Gastroesophageal sphincter (tissue), 4 donors: ENCODE measurements around the gene TNS3. TPM values are rescaled to one million over a fixed set of nuclear protein-coding genes. Genes with fewer than 3 reads are reported as not detected.
A peak's percentile ranks its signal among the peaks of the same experiment; 100 is the strongest.

Experiments
- ATAC-seq: fragments of 150-250 bp; one replicate; pipeline ENCODE4 v1.9.1; 2016; ENCODE audit warnings: mild to moderate bottlenecking, moderate library complexity
- H3K27ac ChIP-seq, 4 donors: fragments of 200-600 bp; sonication (generic) in 3 of 4; 1 replicate in 3 of 4; 2 replicates in 1 of 4; pipeline ENCODE4 v1.5.1; 2016 to 2019
- H3K27me3 ChIP-seq: fragments of 200-600 bp; sonication (generic); one replicate; pipeline ENCODE4 v1.5.1; 2019
- H3K36me3 ChIP-seq, 2 donors: fragments of 200-600 bp; sonication (generic); one replicate each; pipeline ENCODE4 v1.5.1; 2019; ENCODE audit warnings: control low read depth in 1 of 2
- H3K4me1 ChIP-seq, 3 donors: fragments of 200-600 bp; sonication (generic); 1 replicate in 2 of 3; 2 replicates in 1 of 3; pipeline ENCODE4 v1.5.1; 2016 to 2019; ENCODE audit warnings: control low read depth in 2 of 3
- H3K4me3 ChIP-seq, 2 donors: fragments of 200-600 bp; sonication (generic); one replicate each; pipeline ENCODE4 v1.5.1; 2019; ENCODE audit warnings: mild to moderate bottlenecking in 1 of 2, moderate library complexity in 1 of 2
- H3K9me3 ChIP-seq, 3 donors: fragments of 200-600 bp; sonication (generic); one replicate each; pipeline ENCODE4 v1.5.1; 2017 to 2019; ENCODE audit warnings: control low read depth in 2 of 3
- EP300 ChIP-seq: sonication (generic); formaldehyde crosslinking; IDR thresholded peaks from one replicate; pipeline ENCODE4 v1.6.1; 2017; ENCODE audit warnings: antibody characterized with exemption, mild to moderate bottlenecking
- POLR2A ChIP-seq, 2 donors: fragments of 450-650 bp; IDR thresholded peaks; one replicate each; pipeline ENCODE4 v1.6.1; 2017; ENCODE audit warnings: antibody characterized with exemption in 2 of 2, mild to moderate bottlenecking in 2 of 2, moderate library complexity in 1 of 2
- POLR2AphosphoS5 ChIP-seq: sonication (generic); formaldehyde crosslinking; IDR thresholded peaks from one replicate; pipeline ENCODE4 v1.6.1; 2017; ENCODE audit warnings: antibody characterized with exemption
- WGBS, 2 donors: methylation state at CpG; one replicate each; pipeline ENCODE4 v1.1.5; 2018; ENCODE audit warnings: low coverage in 1 of 2; 5-methylcytosine and 5-hydroxymethylcytosine counted together
- total RNA-seq, 4 donors: library from RNA; depleted of rRNA; stranded (reverse); fragments of >200 nt; gene quantifications; one replicate each; pipeline ENCODE4 v1.1.0, GENCODE V29; 2016
- TF ChIP-seq, protein P1 (sequence below), 4 experiments: fragments of 200-600 bp in 2 of 4; fragments of 450-650 bp in 2 of 4; sonication (generic) in 1 of 4; IDR thresholded peaks; one replicate each; pipeline ENCODE4 v1.5.1; 2017 to 2019; ENCODE audit warnings: antibody characterized with exemption in 4 of 4, mild to moderate bottlenecking in 2 of 4, moderate library complexity in 2 of 4

The TNS3 gene
- total RNA-seq, 4 donors from 2014 or later, result 35.0 to 61.3 (median 45.1) TPM

DNA sequence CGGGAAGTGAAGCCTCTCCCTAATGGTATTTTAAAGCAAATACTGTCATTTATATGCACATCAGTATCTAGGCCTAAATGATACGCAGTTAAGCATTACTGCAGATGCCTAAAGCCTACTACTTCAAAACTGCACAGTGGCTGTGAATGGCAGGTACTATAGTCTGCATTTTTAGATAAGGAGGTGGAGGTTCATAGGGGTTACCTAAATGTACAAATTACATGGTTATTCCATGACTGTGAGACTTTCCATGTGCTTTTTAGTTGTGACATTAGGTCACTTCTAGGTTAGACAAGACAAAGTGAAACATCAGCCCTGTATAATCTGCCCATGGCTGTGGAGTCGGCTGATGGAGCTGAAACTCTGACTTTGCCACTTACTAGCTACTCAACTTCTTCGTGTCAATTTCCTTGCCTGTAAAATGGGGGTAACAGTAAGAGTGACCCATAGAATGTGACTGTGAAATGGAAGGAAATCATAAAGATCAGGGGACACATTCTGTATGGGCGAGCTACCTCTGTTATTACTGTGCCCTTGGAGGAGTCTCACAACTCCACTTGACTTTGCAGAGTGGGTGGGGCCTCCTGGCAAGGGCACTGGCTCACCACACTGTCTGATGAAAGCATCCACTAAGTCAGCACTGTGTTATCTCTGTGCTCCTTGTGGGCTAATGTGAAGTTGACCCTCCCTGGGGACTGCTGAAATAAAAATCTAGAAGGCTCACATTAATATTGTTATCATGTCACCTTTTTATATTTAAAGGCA is 239.4 kb downstream of the TNS3 start:
- 91 to 100% methylated on average over 2 to 4 of the region's 5 CpGs for WGBS, 2 donors
- H3K9me3 ChIP-seq, result peaks cover 0 to 2% (median 0%) of the 10 kb centered on the region in 3 donors
- TF ChIP-seq EP300, result no peak
- TF ChIP-seq, protein P1, sequence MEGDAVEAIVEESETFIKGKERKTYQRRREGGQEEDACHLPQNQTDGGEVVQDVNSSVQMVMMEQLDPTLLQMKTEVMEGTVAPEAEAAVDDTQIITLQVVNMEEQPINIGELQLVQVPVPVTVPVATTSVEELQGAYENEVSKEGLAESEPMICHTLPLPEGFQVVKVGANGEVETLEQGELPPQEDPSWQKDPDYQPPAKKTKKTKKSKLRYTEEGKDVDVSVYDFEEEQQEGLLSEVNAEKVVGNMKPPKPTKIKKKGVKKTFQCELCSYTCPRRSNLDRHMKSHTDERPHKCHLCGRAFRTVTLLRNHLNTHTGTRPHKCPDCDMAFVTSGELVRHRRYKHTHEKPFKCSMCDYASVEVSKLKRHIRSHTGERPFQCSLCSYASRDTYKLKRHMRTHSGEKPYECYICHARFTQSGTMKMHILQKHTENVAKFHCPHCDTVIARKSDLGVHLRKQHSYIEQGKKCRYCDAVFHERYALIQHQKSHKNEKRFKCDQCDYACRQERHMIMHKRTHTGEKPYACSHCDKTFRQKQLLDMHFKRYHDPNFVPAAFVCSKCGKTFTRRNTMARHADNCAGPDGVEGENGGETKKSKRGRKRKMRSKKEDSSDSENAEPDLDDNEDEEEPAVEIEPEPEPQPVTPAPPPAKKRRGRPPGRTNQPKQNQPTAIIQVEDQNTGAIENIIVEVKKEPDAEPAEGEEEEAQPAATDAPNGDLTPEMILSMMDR (IDR thresholded peaks at IDR 0.05), result no peak
- TF ChIP-seq POLR2A (IDR thresholded peaks at IDR 0.05), result no peak
- no peak for TF ChIP-seq POLR2AphosphoS5
- no peak overlapping the region for H3K4me3 ChIP-seq
- ATAC-seq, result no peak
- H3K27me3 ChIP-seq, result no peaks in the 10 kb centered on the region
- H3K36me3 ChIP-seq, result peaks cover 0 to 19% of the 10 kb centered on the region in 2 donors
- no peak overlapping the region for H3K27ac ChIP-seq
- no peaks in the 10 kb centered on the region for H3K4me1 ChIP-seq

GRCh38 chr7:47340517-47340916 is 241.4 kb downstream of the TNS3 start:
- Histone ChIP-seq H3K27ac (no peak overlapping the region), H3K27me3 (no peaks in the 10 kb centered on the region), H3K9me3 (peaks cover 0 to 10% (median 0%) of the 10 kb centered on the region in 3 donors), H3K4me1 (peaks cover 2 to 14% (median 6%) of the 10 kb centered on the region in 3 donors), H3K36me3 (peaks cover 0 to 13% of the 10 kb centered on the region in 2 donors), H3K4me3 (no peak overlapping the region)
- WGBS, 2 donors, result 95% methylated on average over 2 of the region's 3 CpGs; no CpG with 5 or more reads in 1 of the 2 donors
- no peak for ATAC-seq
- TF ChIP-seq POLR2A (IDR thresholded peaks at IDR 0.05) (no peak), POLR2AphosphoS5 (no peak), EP300 (no peak)
- TF ChIP-seq, protein P1 (IDR thresholded peaks at IDR 0.05), result no peak

GRCh38 chr7:47338026-47338425 is 243.9 kb downstream of the TNS3 start:
- TF ChIP-seq POLR2A (IDR thresholded peaks at IDR 0.05), result no peak
- no peak for TF ChIP-seq POLR2AphosphoS5
- no peak for TF ChIP-seq EP300
- TF ChIP-seq, protein P1 (IDR thresholded peaks at IDR 0.05), result no peak
- H3K27ac ChIP-seq, result no peak overlapping the region
- H3K4me1 ChIP-seq, result peaks cover 5 to 37% (median 14%) of the 10 kb centered on the region in 3 donors
- WGBS, 2 donors, result 79 to 91% methylated on average over 1 of the region's 1 CpG
- peaks cover 0 to 10% (median 0%) of the 10 kb centered on the region in 3 donors for H3K9me3 ChIP-seq
- H3K36me3 ChIP-seq, result no peaks in the 10 kb centered on the region
- no peak for ATAC-seq
- H3K27me3 ChIP-seq, result no peaks in the 10 kb centered on the region
- H3K4me3 ChIP-seq, result no peak overlapping the region

GRCh38 chr7:47337531-47337930 is 244.4 kb downstream of the TNS3 start:
- Histone ChIP-seq H3K36me3 (no peaks in the 10 kb centered on the region), H3K4me1 (peaks cover 5 to 42% (median 16%) of the 10 kb centered on the region in 3 donors), H3K9me3 (peaks cover 0 to 10% (median 0%) of the 10 kb centered on the region in 3 donors), H3K27me3 (no peaks in the 10 kb centered on the region), H3K27ac (peak overlapping the region in 1 of 4 donors; percentile 70), H3K4me3 (no peak overlapping the region)
- TF ChIP-seq EP300 (no peak), POLR2AphosphoS5 (no peak)
- TF ChIP-seq, protein P1 (IDR thresholded peaks at IDR 0.05), result no peak
- no peak for ATAC-seq
- 82 to 87% methylated on average over 2 to 3 of the region's 3 CpGs for WGBS, 2 donors
